Activated T-cell treated with anti-CD3 and anti-CD28 coated beads, Interleukin-2, amount 50 U/mL, for 24 hours (primary cell): ENCODE measurements around the gene NEGR1.
"Not testable (repeated sequence)": the region's sequence is repeated elsewhere in the genome, so short reads cannot be mapped to it uniquely, and the experiment has no call there.

Experiments
- DNase-seq: peaks from one replicate; pipeline ENCODE4 v3.0.0-alpha.2; 2020
- H3K27ac Mint-ChIP-seq: 2 replicates; pipeline ENCODE4 v1.8.0; 2020; ENCODE audit warnings: mild to moderate bottlenecking, mixed read lengths
- H3K27me3 Mint-ChIP-seq: 2 replicates; pipeline ENCODE4 v1.8.0; 2020; ENCODE audit warnings: mixed read lengths
- H3K36me3 Mint-ChIP-seq: 2 replicates; pipeline ENCODE4 v1.8.0; 2020; ENCODE audit warnings: low read depth, mixed read lengths
- H3K4me1 Mint-ChIP-seq: 2 replicates; pipeline ENCODE4 v1.8.0; 2020; ENCODE audit warnings: low read depth, mixed read lengths
- H3K4me3 Mint-ChIP-seq: 2 replicates; pipeline ENCODE4 v1.8.0; 2020; ENCODE audit warnings: mild to moderate bottlenecking, moderate library complexity, mixed read lengths
- H3K9me3 Mint-ChIP-seq: 2 replicates; pipeline ENCODE4 v1.8.0; 2020; ENCODE audit warnings: mixed read lengths

Gene NEGR1

GRCh38 chr1:71940261-71940660 lies 342.1 kb downstream of the NEGR1 start:
- H3K4me1 Mint-ChIP-seq: no peaks in the 10 kb centered on the region
- H3K9me3 Mint-ChIP-seq: no peaks in the 10 kb centered on the region
- H3K27ac Mint-ChIP-seq: no peak overlapping the region
- no peak overlapping the region for H3K4me3 Mint-ChIP-seq
- H3K27me3 Mint-ChIP-seq: no peaks in the 10 kb centered on the region
- no peak for DNase-seq
- H3K36me3 Mint-ChIP-seq: no peaks in the 10 kb centered on the region

GRCh38 chr1:71930511-71930910 lies 351.8 kb downstream of the NEGR1 start:
- Mint-ChIP-seq H3K9me3 (no peaks in the 10 kb centered on the region), H3K4me1 (no peaks in the 10 kb centered on the region), H3K36me3 (no peaks in the 10 kb centered on the region), H3K27me3 (no peaks in the 10 kb centered on the region), H3K4me3 (no peak overlapping the region), H3K27ac (no peak overlapping the region)
- no peak for DNase-seq

- no peak overlapping the region for H3K27ac Mint-ChIP-seq
- no peaks in the 10 kb centered on the region for H3K4me1 Mint-ChIP-seq
- H3K36me3 Mint-ChIP-seq: no peaks in the 10 kb centered on the region
- H3K9me3 Mint-ChIP-seq: no peaks in the 10 kb centered on the region
- no peaks in the 10 kb centered on the region for H3K27me3 Mint-ChIP-seq
- H3K4me3 Mint-ChIP-seq: no peak overlapping the region
- no peak for DNase-seq
These were observed 360.3 kb downstream of the NEGR1 start for GRCh38 chr1:71921935-71922559.

GRCh38 chr1:71921204-71921603 lies 361.1 kb downstream of the NEGR1 start:
- no peak for DNase-seq
- Mint-ChIP-seq H3K4me1 (no peaks in the 10 kb centered on the region), H3K9me3 (no peaks in the 10 kb centered on the region), H3K4me3 (no peak overlapping the region), H3K36me3 (no peaks in the 10 kb centered on the region), H3K27me3 (no peaks in the 10 kb centered on the region), H3K27ac (no peak overlapping the region)

GRCh38 chr1:71920556-71920955 lies 361.8 kb downstream of the NEGR1 start:
- Mint-ChIP-seq H3K27me3 (no peaks in the 10 kb centered on the region), H3K36me3 (no peaks in the 10 kb centered on the region), H3K4me3 (no peak overlapping the region), H3K4me1 (no peaks in the 10 kb centered on the region), H3K9me3 (no peaks in the 10 kb centered on the region), H3K27ac (no peak overlapping the region)
- no peak for DNase-seq

- Mint-ChIP-seq H3K4me1 (no peaks in the 10 kb centered on the region), H3K9me3 (no peaks in the 10 kb centered on the region), H3K27ac (no peak overlapping the region), H3K27me3 (no peaks in the 10 kb centered on the region), H3K4me3 (no peak overlapping the region), H3K36me3 (no peaks in the 10 kb centered on the region)
- no peak for DNase-seq
These were observed 362.4 kb downstream of the NEGR1 start for GRCh38 chr1:71919811-71920509.

GRCh38 chr1:71918630-71919029 lies 363.7 kb downstream of the NEGR1 start:
- no peaks in the 10 kb centered on the region for H3K36me3 Mint-ChIP-seq
- no peak overlapping the region for H3K27ac Mint-ChIP-seq
- no peak overlapping the region for H3K4me3 Mint-ChIP-seq
- no peaks in the 10 kb centered on the region for H3K9me3 Mint-ChIP-seq
- DNase-seq: no peak
- H3K27me3 Mint-ChIP-seq: no peaks in the 10 kb centered on the region
- no peaks in the 10 kb centered on the region for H3K4me1 Mint-ChIP-seq

GRCh38 chr1:71916894-71917293 lies 365.4 kb downstream of the NEGR1 start:
- Mint-ChIP-seq H3K36me3 (no peaks in the 10 kb centered on the region), H3K4me3 (no peak overlapping the region), H3K4me1 (no peaks in the 10 kb centered on the region), H3K27ac (no peak overlapping the region), H3K27me3 (no peaks in the 10 kb centered on the region), H3K9me3 (no peaks in the 10 kb centered on the region)
- no peak for DNase-seq

- H3K36me3 Mint-ChIP-seq: no peaks in the 10 kb centered on the region
- no peaks in the 10 kb centered on the region for H3K27me3 Mint-ChIP-seq
- H3K4me3 Mint-ChIP-seq: no peak overlapping the region
These were observed 367.7 kb downstream of the NEGR1 start for GRCh38 chr1:71914626-71915025.

GRCh38 chr1:71908871-71909390 lies 373.4 kb downstream of the NEGR1 start:
- DNase-seq: no peak
- H3K27ac Mint-ChIP-seq: no peak overlapping the region
- H3K27me3 Mint-ChIP-seq: no peaks in the 10 kb centered on the region
- no peaks in the 10 kb centered on the region for H3K36me3 Mint-ChIP-seq
- H3K4me3 Mint-ChIP-seq: no peak overlapping the region
- H3K4me1 Mint-ChIP-seq: no peaks in the 10 kb centered on the region
- H3K9me3 Mint-ChIP-seq: peaks cover 3% of the 10 kb centered on the region

More at GRCh38 chr1:71914626-71915025, 367.7 kb downstream of the NEGR1 start:
- DNase-seq: no peak
- H3K27ac Mint-ChIP-seq: no peak overlapping the region
- H3K4me1 Mint-ChIP-seq: no peaks in the 10 kb centered on the region
- H3K9me3 Mint-ChIP-seq: no peaks in the 10 kb centered on the region

- DNase-seq: no peak
- peaks cover 3% of the 10 kb centered on the region for H3K9me3 Mint-ChIP-seq
- H3K4me3 Mint-ChIP-seq: no peak overlapping the region
- no peaks in the 10 kb centered on the region for H3K4me1 Mint-ChIP-seq
- no peaks in the 10 kb centered on the region for H3K27me3 Mint-ChIP-seq
- H3K36me3 Mint-ChIP-seq: no peaks in the 10 kb centered on the region
- no peak overlapping the region for H3K27ac Mint-ChIP-seq
These were observed 374.0 kb downstream of the NEGR1 start for GRCh38 chr1:71908303-71908702.

GRCh38 chr1:71899881-71900280 lies 382.5 kb downstream of the NEGR1 start:
- Mint-ChIP-seq H3K27ac (no peak overlapping the region), H3K36me3 (no peaks in the 10 kb centered on the region), H3K27me3 (no peaks in the 10 kb centered on the region), H3K4me1 (no peaks in the 10 kb centered on the region), H3K9me3 (peaks cover 3% of the 10 kb centered on the region), H3K4me3 (no peak overlapping the region)
- no peak for DNase-seq

GRCh38 chr1:71888166-71888565 lies 394.2 kb downstream of the NEGR1 start:
- H3K4me1 Mint-ChIP-seq, H3K27ac Mint-ChIP-seq, H3K9me3 Mint-ChIP-seq, DNase-seq, H3K4me3 Mint-ChIP-seq, H3K27me3 Mint-ChIP-seq, H3K36me3 Mint-ChIP-seq: not testable (repeated sequence)

GRCh38 chr1:71885171-71885570 lies 397.2 kb downstream of the NEGR1 start:
- no peak overlapping the region for H3K4me3 Mint-ChIP-seq
- no peak for DNase-seq
- H3K27ac Mint-ChIP-seq: no peak overlapping the region
- no peaks in the 10 kb centered on the region for H3K4me1 Mint-ChIP-seq
- peaks cover 2% of the 10 kb centered on the region for H3K9me3 Mint-ChIP-seq
- no peaks in the 10 kb centered on the region for H3K36me3 Mint-ChIP-seq
- H3K27me3 Mint-ChIP-seq: no peaks in the 10 kb centered on the region

GRCh38 chr1:71882637-71883036 lies 399.7 kb downstream of the NEGR1 start:
- Mint-ChIP-seq H3K27ac (no peak overlapping the region), H3K4me1 (no peaks in the 10 kb centered on the region), H3K4me3 (no peak overlapping the region), H3K27me3 (no peaks in the 10 kb centered on the region), H3K36me3 (no peaks in the 10 kb centered on the region), H3K9me3 (peaks cover 2% of the 10 kb centered on the region)
- DNase-seq: no peak
